GM18909 (cell line): ENCODE measurements around the gene NCMAP.
"Not testable (repeated sequence)": the region's sequence is repeated elsewhere in the genome, so short reads cannot be mapped to it uniquely, and the experiment has no call there.

Experiments used
- ATAC-seq: cut with Tn5 transposase; IDR thresholded peaks from one replicate; pipeline ENCODE4 v1.9.1; 2021; ENCODE audit warnings: mild to moderate bottlenecking; ENCODE audit not compliant: unreplicated experiment, poor library complexity

NCMAP gene

GRCh38 chr1:24540906-24541710, 14.8 kb upstream of the NCMAP start:
- ATAC-seq = no peak

GRCh38 chr1:24541711-24542346, 14.1 kb upstream of the NCMAP start:
- no peak for ATAC-seq

GRCh38 chr1:24544239-24544638, 11.6 kb upstream of the NCMAP start:
- ATAC-seq = no peak

- no peak for ATAC-seq
Measured at GRCh38 chr1:24545662-24546061, 10.2 kb upstream of the NCMAP start.

- no peak for ATAC-seq
Measured at GRCh38 chr1:24547195-24547594, 8.7 kb upstream of the NCMAP start.

- ATAC-seq = no peak
Measured at GRCh38 chr1:24548070-24548469, 7.8 kb upstream of the NCMAP start.

GRCh38 chr1:24549210-24549609, 6.7 kb upstream of the NCMAP start:
- ATAC-seq = not testable (repeated sequence)

- ATAC-seq = no peak
Measured at GRCh38 chr1:24551290-24551959, 4.5 kb upstream of the NCMAP start.

- no peak for ATAC-seq
Measured at GRCh38 chr1:24551960-24552571, 3.8 kb upstream of the NCMAP start.

- ATAC-seq = no peak
Measured at GRCh38 chr1:24553931-24554330, 2.0 kb upstream of the NCMAP start.

GRCh38 chr1:24554714-24555113, 1.2 kb upstream of the NCMAP start:
- ATAC-seq = no peak

- no peak for ATAC-seq
Measured at GRCh38 chr1:24556414-24556795, 518 bp downstream of the NCMAP start.

GRCh38 chr1:24557220-24557619, 1.3 kb downstream of the NCMAP start:
- no peak for ATAC-seq

GRCh38 chr1:24557711-24558131, 1.8 kb downstream of the NCMAP start:
- ATAC-seq = no peak

GRCh38 chr1:24558455-24558854, 2.6 kb downstream of the NCMAP start:
- no peak for ATAC-seq

- ATAC-seq = no peak
Measured at GRCh38 chr1:24558902-24559791, 3.3 kb downstream of the NCMAP start.

GRCh38 chr1:24560361-24560760, 4.5 kb downstream of the NCMAP start:
- no peak for ATAC-seq

GRCh38 chr1:24562625-24563024, 6.7 kb downstream of the NCMAP start:
- no peak for ATAC-seq

GRCh38 chr1:24564695-24565094, 8.8 kb downstream of the NCMAP start:
- no peak for ATAC-seq
